ENCODE measurements around the gene METTL22.
"Not testable (repeated sequence)": the region's sequence is repeated elsewhere in the genome, so short reads cannot be mapped to it uniquely, and the experiment has no call there.

The METTL22 gene

DNA sequence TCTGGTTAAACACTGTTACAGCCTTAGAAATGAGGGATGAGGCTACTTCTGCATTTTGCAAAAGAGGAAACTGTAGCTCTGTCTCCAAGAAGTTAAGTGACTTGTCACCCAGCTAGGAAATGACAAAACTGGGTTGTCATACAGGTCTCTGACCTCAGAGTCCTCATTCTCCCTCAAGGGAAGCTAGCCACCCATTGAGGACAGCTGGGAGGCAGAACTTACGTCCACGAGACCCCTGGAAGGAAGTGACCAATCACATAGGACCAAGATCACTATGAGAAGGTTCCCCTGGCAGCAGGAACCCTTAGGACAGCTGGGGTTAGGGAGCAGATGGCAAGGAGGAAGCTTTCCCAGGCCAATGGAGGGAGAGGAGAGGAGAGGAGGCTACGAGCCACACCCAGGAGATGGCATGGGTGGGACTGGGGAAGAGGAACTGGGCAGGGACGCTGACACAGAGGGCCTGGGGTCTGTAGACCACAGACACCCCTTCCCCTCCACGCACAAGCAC lies 11.2 kb downstream of the METTL22 start:
- no peak for DNase-seq (ENCODE audit: low spot score)

- no peak for DNase-seq (ENCODE audit: low spot score)
Observed at GRCh38 chr16:8634991-8635736, 13.7 kb downstream of the METTL22 start.

DNA sequence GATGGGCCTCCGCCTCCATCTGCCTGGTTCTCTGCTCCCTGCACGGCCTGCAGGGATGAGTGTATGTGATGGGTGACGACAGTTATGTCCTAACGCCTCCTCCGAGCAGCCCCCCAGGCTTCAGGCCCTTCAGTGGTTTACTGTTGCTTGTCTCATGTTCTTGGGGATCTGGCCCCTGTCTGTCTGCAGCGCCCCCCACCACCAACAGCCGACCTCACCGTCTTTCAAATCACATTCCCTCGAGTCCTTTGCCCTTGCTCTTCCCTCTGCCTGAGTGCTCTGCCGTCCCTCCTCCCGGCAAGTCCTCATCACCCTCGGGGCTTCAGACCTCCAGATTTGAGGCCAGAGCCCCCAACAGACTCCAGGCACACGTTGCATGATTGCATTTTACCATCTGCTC lies 18.2 kb downstream of the METTL22 start:
- no peak for DNase-seq (ENCODE audit: low spot score)

GRCh38 chr16:8641671-8642070 lies 20.2 kb downstream of the METTL22 start:
- DNase-seq (ENCODE audit: low spot score) = no peak

- no peak for DNase-seq (ENCODE audit: low spot score)
Observed at GRCh38 chr16:8642146-8642545, 20.6 kb downstream of the METTL22 start.

- no peak for DNase-seq (ENCODE audit: low spot score)
Observed at GRCh38 chr16:8644211-8645140, 23.0 kb downstream of the METTL22 start.

DNA sequence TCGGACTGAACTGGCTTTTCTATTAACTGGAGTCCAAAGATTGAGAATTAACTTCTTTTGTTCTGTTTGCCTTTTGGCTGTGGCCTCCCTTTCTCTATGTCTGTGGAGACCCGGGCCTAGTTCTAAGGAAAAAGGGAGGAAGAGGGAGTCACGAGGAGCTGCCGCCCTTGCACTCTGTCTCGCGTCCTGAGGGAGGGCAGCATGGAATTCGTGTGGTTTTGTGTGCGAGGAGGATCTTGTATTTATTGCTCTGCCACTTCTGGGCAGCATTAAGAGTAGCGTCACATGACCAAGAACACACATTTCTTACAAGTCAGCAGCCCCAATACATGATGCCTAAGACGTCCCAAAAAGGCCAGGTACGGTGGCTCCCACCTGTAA lies 23.6 kb downstream of the METTL22 start:
- no peak for DNase-seq (ENCODE audit: low spot score)

DNA sequence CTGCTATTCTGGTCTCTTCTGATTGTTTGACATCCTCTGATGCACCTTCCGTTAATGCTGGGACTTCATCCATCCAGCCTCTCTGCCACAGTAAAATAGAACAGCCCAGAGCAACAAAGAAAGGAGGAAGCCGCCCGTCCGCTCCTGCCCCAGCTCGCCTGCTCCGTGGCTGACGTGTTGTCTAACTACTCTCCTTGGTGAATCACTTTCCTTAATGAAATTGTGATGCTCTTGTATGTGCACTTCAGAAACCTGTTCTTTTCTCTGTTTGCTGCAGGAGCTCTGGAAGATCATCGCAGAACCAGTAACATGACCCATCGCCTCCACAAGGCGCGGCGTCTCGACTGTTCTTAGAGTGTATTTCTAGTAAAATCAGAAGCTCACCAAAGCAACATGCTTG lies 24.3 kb downstream of the METTL22 start:
- no peak for DNase-seq (ENCODE audit: low spot score)

DNA sequence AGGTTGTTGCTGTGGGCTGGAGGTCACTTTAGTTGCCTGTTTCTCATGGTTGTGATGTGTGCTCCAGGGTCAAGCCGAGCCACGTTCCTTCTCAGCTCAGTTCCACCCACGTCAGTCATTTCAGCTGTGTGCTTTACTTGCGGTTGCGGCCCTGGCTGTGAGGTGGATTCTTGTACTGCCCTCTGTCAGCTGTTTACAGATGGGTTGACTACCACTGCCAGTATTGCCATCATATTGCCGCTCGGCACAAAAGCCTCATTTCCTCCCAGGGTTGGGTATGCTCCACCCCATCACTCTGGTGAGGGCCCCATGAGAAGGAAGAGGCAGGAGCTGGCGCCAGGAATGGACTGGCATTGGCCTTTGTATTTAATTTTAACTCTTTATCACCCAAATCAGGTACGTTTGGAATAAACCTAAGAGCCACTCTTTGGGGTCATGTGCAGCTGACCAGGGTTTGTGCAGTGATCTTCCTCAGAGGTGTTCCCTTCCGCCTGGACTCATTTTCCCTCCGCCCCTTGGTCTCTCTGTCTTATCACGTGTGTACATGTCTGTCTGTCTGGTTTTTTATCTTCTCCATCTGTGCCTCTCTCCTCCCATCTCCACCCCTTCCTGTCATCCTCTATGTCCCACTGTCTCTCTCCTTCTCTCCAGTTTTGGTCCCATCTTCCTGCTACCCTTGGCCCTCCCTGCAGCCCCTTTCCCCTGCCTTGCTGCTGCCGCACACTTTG lies 25.0 kb downstream of the METTL22 start:
- DNase-seq (ENCODE audit: low spot score) = no peak

DNA sequence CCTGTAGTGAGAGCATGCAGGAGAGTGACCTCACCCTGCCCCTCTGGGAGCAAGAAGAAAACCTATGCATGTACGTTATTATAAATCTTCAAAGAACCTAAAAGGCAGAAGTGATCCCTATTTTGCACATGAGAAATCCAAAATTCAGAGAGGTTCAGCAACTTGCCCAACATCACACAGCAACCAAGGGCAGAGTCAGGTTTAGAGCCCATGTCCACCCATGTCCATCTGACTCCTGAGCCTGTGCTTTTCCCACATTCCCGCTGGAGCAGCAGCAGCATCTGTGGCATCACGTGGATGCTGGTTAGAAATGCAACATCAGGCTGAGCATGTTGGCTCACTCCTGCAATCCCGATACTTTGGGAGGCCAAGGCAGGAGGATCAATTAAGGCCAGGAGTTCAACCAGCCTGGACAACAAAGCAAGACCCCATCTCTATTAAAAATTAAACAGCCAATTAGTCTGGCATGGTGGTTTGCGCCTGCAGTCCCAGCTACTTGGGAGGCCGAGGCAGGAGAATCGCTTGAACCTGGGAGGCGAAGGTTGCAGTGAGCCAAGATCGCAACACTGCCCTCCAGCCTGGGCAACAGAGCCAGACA lies 26.3 kb downstream of the METTL22 start:
- DNase-seq (ENCODE audit: low spot score) = no peak

- DNase-seq (ENCODE audit: low spot score) = no peak
Observed at GRCh38 chr16:8648877-8649276, 27.4 kb downstream of the METTL22 start.

GRCh38 chr16:8649829-8650554 lies 28.5 kb downstream of the METTL22 start:
- no peak for DNase-seq (ENCODE audit: low spot score)

DNA sequence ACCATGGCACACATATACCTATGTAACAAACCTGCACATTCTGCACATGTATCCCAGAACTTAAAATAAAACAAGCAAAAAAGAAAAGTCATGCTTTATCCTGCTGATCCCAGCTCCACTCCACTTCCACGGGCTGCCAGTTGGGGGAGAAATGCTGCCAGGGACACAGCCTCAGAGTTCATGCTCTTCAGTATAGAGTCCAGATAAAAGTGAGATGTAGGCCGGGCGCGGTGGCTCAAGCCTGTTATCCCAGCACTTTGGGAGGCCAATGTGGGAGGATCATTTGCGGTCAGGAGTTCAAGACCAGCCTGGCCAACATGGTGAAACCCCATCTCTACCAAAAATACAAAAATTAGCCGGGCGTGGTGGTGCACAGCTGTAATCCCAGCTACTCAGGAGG lies 30.5 kb downstream of the METTL22 start:
- not testable (repeated sequence) for DNase-seq (ENCODE audit: low spot score)

DNA sequence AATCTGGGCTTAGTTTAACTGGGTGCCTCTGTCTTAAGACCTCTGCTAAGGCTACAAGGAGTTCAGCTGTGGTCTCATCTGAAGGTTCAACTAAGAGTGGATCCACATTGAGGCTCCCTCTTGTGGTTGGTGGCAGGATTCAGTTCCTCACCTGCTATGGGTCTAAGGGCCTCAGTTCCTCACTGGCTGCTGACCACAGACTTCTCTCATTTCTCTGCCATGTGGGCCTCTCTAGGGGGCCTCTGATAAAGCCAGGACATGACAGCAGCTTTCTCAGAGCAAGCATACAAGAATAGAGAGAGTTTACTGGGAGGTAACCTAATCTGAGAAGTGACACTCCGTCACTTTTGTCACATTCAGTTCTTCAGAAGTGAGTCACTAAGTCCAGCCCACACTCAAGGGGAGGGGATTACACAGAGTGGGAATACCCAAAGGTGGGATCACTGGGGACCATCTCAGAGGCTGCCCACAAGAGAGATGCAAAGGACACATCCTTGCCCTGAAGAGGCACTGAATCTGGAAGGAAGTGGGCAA lies 33.8 kb downstream of the METTL22 start:
- DNase-seq (ENCODE audit: low spot score) = no peak

DNA sequence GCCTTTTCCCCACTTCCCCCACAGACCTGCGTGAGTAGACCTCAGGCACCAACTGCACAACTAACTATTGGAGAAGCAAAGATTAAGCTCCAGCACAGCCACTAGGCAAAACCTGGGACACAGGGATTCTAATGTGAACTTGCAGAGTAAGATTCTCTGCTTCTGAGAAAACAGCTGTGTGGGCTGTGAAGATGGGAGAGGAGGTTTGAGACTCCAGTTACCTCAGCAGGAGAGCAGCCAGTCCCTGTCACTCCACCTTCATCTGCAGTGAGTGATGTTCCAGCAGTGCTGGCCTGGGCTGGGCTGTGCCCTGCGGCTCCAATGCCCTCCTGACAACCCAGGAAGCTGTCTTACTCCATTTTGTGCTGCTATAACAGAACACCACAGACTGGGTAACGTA lies 34.9 kb downstream of the METTL22 start:
- DNase-seq (ENCODE audit: low spot score) = no peak

DNA sequence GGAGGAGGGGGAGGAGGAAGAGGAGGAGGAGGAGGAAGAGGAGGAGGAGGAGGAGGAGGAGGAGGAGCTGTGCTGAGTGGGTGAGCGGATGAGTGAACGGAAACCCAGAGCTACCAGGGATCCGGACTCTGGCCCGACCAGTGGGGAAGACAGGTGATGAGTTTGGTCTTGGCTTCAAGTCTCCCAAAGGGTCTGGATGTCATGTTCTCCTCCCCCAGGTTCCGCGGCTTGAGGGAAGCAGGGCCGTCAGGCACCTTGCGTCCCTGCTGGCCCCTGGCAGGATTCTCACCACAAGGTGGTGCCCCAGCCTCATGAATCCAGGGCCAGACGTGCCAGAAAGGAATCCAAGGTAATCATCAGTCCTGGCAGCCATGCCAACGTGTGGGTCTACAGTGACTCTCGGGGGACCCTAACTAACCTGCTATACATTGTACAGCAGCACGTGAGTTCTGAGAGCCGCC lies 39.4 kb downstream of the METTL22 start:
- no peak for DNase-seq (ENCODE audit: low spot score)

GRCh38 chr16:8661703-8662102 lies 40.2 kb downstream of the METTL22 start:
- no peak for DNase-seq (ENCODE audit: low spot score)

DNA sequence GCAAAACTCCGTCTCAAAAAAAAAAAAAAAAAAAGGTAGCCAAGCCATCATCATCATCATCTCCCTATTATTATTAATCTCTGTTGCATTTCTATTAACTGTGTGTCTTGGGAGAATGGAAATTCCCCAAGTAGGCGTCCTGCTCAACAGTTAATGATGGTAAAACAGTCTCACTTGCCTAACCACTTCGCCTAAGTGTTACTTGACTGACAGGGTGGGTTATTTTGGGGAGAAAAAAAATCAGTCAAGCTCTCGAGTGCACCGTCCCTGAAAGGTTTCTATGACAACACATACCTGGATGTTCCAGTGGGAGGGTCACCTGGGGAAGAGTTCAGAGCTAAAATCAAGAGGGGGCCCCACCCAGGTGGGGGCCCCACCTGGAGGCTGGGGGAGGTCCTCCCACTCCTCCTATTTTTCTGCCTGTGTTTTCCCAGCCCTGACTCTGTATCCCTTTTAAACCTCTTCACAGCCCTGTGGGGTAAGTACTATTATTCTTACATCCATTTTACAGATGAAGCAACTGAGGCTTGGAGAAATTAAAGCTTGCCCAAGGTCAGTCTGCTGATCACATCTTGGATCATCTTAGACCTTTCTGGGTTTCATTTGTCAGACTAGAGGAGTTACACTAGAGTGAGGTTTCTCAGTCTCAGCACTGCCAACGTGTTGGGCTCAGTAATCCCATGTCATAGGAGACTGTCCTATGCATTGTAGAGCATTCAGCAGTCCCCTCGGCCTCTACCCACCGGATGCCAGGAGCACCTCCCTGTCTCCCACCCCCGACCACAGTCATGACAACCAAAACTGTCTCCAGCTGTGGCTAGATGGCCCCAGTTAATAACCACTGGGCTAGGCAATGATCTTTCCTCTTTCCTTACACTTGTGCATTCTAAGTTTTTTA lies 41.9 kb downstream of the METTL22 start:
- no peak for DNase-seq (ENCODE audit: low spot score)

- no peak for DNase-seq (ENCODE audit: low spot score)
Observed at GRCh38 chr16:8665529-8665928, 44.0 kb downstream of the METTL22 start.

- DNase-seq (ENCODE audit: low spot score) = no peak
Observed at GRCh38 chr16:8667492-8667891, 46.0 kb downstream of the METTL22 start.

Measured in left forelimb (tissue), 1 donor.